SU-DHL-6 (cell line): ENCODE measurements around the gene INPP4A.

Experiments used
- CTCF ChIP-seq: fragments of 200-600 bp; sonication (generic); IDR thresholded peaks from one replicate; pipeline ENCODE4 v1.5.1; 2017; ENCODE audit warnings: antibody characterized with exemption, mild to moderate bottlenecking, low read length, moderate library complexity; ENCODE audit not compliant: insufficient read depth, poor library complexity, severe bottlenecking
- EZH2phosphoT487 ChIP-seq: fragments of 200-600 bp; sonication (generic), shearing (Covaris generic); conservative IDR thresholded peaks from 2 replicates; pipeline ENCODE4 v1.6.1; 2018; ENCODE audit warnings: mild to moderate bottlenecking, antibody characterized with exemption, low read length, moderate library complexity, mixed read lengths

- no peak for TF ChIP-seq CTCF
- TF ChIP-seq EZH2phosphoT487: no peak
Measured at GRCh38 chr2:98547092-98547790, 102.6 kb downstream of the INPP4A start.
